WERI-Rb-1 (cell line): ENCODE data around the gene ARHGEF25.

ENCODE experiments used
- DNase-seq: peaks from one replicate; pipeline ENCODE4 v3.0.0-alpha.2; 2020
- H3K27ac ChIP-seq: fragments of 250-450 bp; sonication (Bioruptor Pico); 2 replicates; pipeline ENCODE4 v1.5.1; 2020; ENCODE audit warnings: mild to moderate bottlenecking, moderate library complexity
- H3K27me3 ChIP-seq: fragments of 250-450 bp; sonication (Bioruptor Pico); 2 replicates; pipeline ENCODE4 v1.5.1; 2021; ENCODE audit warnings: mild to moderate bottlenecking, low read depth, moderate library complexity; ENCODE audit not compliant: insufficient read depth, severe bottlenecking
- H3K36me3 ChIP-seq: fragments of 250-450 bp; sonication (Bioruptor Pico); 2 replicates; pipeline ENCODE4 v1.5.1; 2020; ENCODE audit warnings: mild to moderate bottlenecking, moderate library complexity
- H3K4me3 ChIP-seq: 2 replicates; pipeline ENCODE4 v1.5.1; 2011; ENCODE audit warnings: low read depth, mild to moderate bottlenecking, control low read depth, low read length
- H3K9me3 ChIP-seq: fragments of 250-450 bp; sonication (Bioruptor Pico); 2 replicates; pipeline ENCODE4 v1.5.1; 2021; ENCODE audit warnings: mild to moderate bottlenecking, moderate library complexity; ENCODE audit not compliant: severe bottlenecking
- CTCF ChIP-seq: IDR thresholded peaks from 2 replicates; pipeline ENCODE4 v1.5.1; 2011; ENCODE audit warnings: low read depth, mild to moderate bottlenecking, control low read depth, inconsistent platforms, low read length

ARHGEF25 gene

GRCh38 chr12:57592551-57593165, 18.6 kb upstream of the ARHGEF25 start:
- Histone ChIP-seq H3K27ac (peak overlapping the region; percentile 52), H3K9me3 (no peaks in the 10 kb centered on the region), H3K4me3 (no peak overlapping the region; the same call in 1 of the 2 replicates), H3K27me3 (no peaks in the 10 kb centered on the region), H3K36me3 (peaks cover 27% of the 10 kb centered on the region)
- TF ChIP-seq CTCF: no peak
- DNase-seq: no peak

GRCh38 chr12:57593187-57593586, 18.0 kb upstream of the ARHGEF25 start:
- no peak for TF ChIP-seq CTCF
- peaks cover 32% of the 10 kb centered on the region for H3K36me3 ChIP-seq
- peak; percentile 64 for DNase-seq
- H3K4me3 ChIP-seq: no peak overlapping the region; the same call in 1 of the 2 replicates
- H3K9me3 ChIP-seq: no peaks in the 10 kb centered on the region
- peak overlapping the region; percentile 52 for H3K27ac ChIP-seq
- no peaks in the 10 kb centered on the region for H3K27me3 ChIP-seq

GRCh38 chr12:57600395-57600794, 10.8 kb upstream of the ARHGEF25 start:
- no peak overlapping the region for H3K4me3 ChIP-seq
- TF ChIP-seq CTCF: no peak
- peaks cover 46% of the 10 kb centered on the region for H3K36me3 ChIP-seq
- H3K27ac ChIP-seq: no peak overlapping the region
- no peaks in the 10 kb centered on the region for H3K27me3 ChIP-seq
- no peaks in the 10 kb centered on the region for H3K9me3 ChIP-seq
- no peak for DNase-seq

GRCh38 chr12:57602544-57602943, 8.7 kb upstream of the ARHGEF25 start:
- DNase-seq: no peak
- no peaks in the 10 kb centered on the region for H3K27me3 ChIP-seq
- H3K4me3 ChIP-seq: no peak overlapping the region
- peaks cover 36% of the 10 kb centered on the region for H3K36me3 ChIP-seq
- no peaks in the 10 kb centered on the region for H3K9me3 ChIP-seq
- TF ChIP-seq CTCF: no peak
- peak overlapping the region; percentile 42 for H3K27ac ChIP-seq

GRCh38 chr12:57603324-57603723, 7.9 kb upstream of the ARHGEF25 start:
- Histone ChIP-seq H3K27me3 (no peaks in the 10 kb centered on the region), H3K27ac (no peak overlapping the region), H3K4me3 (no peak overlapping the region), H3K9me3 (no peaks in the 10 kb centered on the region), H3K36me3 (peaks cover 30% of the 10 kb centered on the region)
- no peak for DNase-seq
- TF ChIP-seq CTCF: no peak
